Psoas muscle (tissue), 8 donors: Measurements from ENCODE around the gene PGBD5. TPM values are rescaled to one million over a fixed set of nuclear protein-coding genes. Genes with fewer than 3 reads are reported as not detected.

Experiments
- ATAC-seq, 4 donors: fragments of 200-7000 bp; cut with Tn5 transposase; one replicate each; pipeline ENCODE4 v1.9.1; 2020; ENCODE audit warnings: moderate library complexity in 3 of 4, mild to moderate bottlenecking in 2 of 4
- DNase-seq, 2 donors: peaks; one replicate each; pipeline ENCODE4 v3.0.0-alpha.2; 2020
- H3K27ac ChIP-seq: fragments of 200-600 bp; one replicate; pipeline ENCODE4 v1.8.0; 2022
- H3K27me3 ChIP-seq, 3 donors: fragments of 200-600 bp in 1 of 3; one replicate each; pipeline versions ENCODE4 v1.6.1 to v1.8.0; 2013 to 2022; ENCODE audit warnings: low read length in 2 of 3, mild to moderate bottlenecking in 2 of 3, moderate library complexity in 1 of 3; ENCODE audit not compliant: insufficient read depth in 3 of 3
- H3K36me3 ChIP-seq, 2 donors: fragments of 200-600 bp in 1 of 2; one replicate each; pipeline versions ENCODE4 v1.6.1 to v1.8.0; 2013 to 2022; ENCODE audit warnings: low read depth in 1 of 2, mild to moderate bottlenecking in 1 of 2, moderate library complexity in 1 of 2; ENCODE audit not compliant: insufficient read depth in 1 of 2
- H3K4me1 ChIP-seq: fragments of 200-600 bp; one replicate; pipeline ENCODE4 v1.8.0; 2022
- H3K4me3 ChIP-seq: fragments of 200-600 bp; one replicate; pipeline ENCODE4 v1.8.0; 2022; ENCODE audit warnings: mild to moderate bottlenecking
- H3K9me3 ChIP-seq: fragments of 200-600 bp; one replicate; pipeline ENCODE4 v1.8.0; 2022
- WGBS, 3 donors: extraction: QIAGEN DNeasy Blood & Tissue Kit; methylation state at CpG; one replicate each; pipeline versions ENCODE4 v1.1.6 to v1.1.7; 2013; 5-methylcytosine and 5-hydroxymethylcytosine counted together
- intact Hi-C, 2 donors: fragments of 100-400 bp; cut with DNase I; formaldehyde crosslinking; loops; one replicate each; pipeline versions ENCODE4 v1.11.0 to v1.14.2; 2022
- polyA plus RNA-seq, 3 donors: library from polyadenylated mRNA; stranded (reverse); fragments of 200-250 nt; gene quantifications; one replicate each; pipeline ENCODE4 v1.2.3, GENCODE V29; 2013
- total RNA-seq, 4 donors: library from RNA; stranded (reverse); fragmentation: NEBNext Ultra II Directional in 2 of 4; extraction: Animal tissue kit (Norgen Biotek cat#: 25700) in 2 of 4; gene quantifications; one replicate each; pipeline versions ENCODE4 v1.2.1 to v1.2.4, GENCODE V29; 2021 to 2023
- TF ChIP-seq, protein P1 (sequence below): fragments of 200-600 bp; IDR thresholded peaks from one replicate; pipeline ENCODE4 v1.8.0; 2022; ENCODE audit warnings: antibody characterized with exemption
- donor health status: healthy with polysubstance abuse.
- donor health status: DM: no; HTN: no; CAD: no; lungs with moderate emphysema.
- donor health status: Bipolar disorder and iron deficiency.
- donor health status: healthy.
- donor health status: DM: yes; HTN: yes; CAD: no.
- donor health status: DM: no; HTN: no; CAD: no.
- donor health status: DM: no; HTN: no; CAD: no.
- donor health status: DM: yes; HTN: yes; CAD: no.

The PGBD5 gene
- total and polyA plus RNA-seq, 7 donors, result 2.1 to 9.8 (median 4.5) TPM

- no peak overlapping the region for H3K27ac ChIP-seq
- H3K4me3 ChIP-seq, result no peak overlapping the region
- H3K4me1 ChIP-seq, result peaks cover 10% of the 10 kb centered on the region
- WGBS, 3 donors, result 80 to 93% (median 93%) methylated on average over 4 of the region's 4 CpGs
- no peaks in the 10 kb centered on the region for H3K27me3 ChIP-seq
- TF ChIP-seq, protein P1, sequence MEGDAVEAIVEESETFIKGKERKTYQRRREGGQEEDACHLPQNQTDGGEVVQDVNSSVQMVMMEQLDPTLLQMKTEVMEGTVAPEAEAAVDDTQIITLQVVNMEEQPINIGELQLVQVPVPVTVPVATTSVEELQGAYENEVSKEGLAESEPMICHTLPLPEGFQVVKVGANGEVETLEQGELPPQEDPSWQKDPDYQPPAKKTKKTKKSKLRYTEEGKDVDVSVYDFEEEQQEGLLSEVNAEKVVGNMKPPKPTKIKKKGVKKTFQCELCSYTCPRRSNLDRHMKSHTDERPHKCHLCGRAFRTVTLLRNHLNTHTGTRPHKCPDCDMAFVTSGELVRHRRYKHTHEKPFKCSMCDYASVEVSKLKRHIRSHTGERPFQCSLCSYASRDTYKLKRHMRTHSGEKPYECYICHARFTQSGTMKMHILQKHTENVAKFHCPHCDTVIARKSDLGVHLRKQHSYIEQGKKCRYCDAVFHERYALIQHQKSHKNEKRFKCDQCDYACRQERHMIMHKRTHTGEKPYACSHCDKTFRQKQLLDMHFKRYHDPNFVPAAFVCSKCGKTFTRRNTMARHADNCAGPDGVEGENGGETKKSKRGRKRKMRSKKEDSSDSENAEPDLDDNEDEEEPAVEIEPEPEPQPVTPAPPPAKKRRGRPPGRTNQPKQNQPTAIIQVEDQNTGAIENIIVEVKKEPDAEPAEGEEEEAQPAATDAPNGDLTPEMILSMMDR, result no peak
- no peaks in the 10 kb centered on the region for H3K36me3 ChIP-seq
- intact Hi-C loops, result no loop called here
- no peak for DNase-seq
- ATAC-seq, result no peak
- H3K9me3 ChIP-seq, result no peaks in the 10 kb centered on the region
These were observed 71.0 kb downstream of the PGBD5 start for GRCh38 chr1:230355128-230355527.

DNA sequence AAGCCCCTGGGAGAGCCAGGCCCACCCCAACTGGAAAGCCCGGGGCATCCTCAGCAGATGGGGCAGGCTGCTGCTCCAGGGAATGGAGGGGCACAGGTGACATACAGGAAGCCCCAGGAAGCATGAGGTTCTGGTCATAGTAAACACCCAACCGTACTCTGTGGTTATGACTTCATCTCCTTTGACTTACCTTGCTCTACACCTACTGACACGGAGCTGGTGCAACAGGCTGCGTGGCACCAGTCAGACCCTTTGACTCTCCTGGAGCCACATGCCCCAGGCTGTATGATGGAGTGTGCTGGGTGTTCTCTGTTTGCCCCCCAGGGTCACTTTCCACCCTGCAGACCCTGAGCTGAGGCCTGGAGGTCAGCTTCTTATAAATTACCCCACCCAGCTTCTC lies 72.1 kb downstream of the PGBD5 start:
- DNase-seq (no peak), ATAC-seq (no peak)
- WGBS, 3 donors, result 88 to 91% (median 90%) methylated on average over 4 of the region's 4 CpGs
- TF ChIP-seq, protein P1, result no peak
- H3K4me3 ChIP-seq, result no peak overlapping the region
- intact Hi-C loops, result no loop called here
- peaks cover 18% of the 10 kb centered on the region for H3K4me1 ChIP-seq
- no peak overlapping the region for H3K27ac ChIP-seq
- H3K9me3 ChIP-seq, result no peaks in the 10 kb centered on the region
- H3K27me3 ChIP-seq, result no peaks in the 10 kb centered on the region
- no peaks in the 10 kb centered on the region for H3K36me3 ChIP-seq

DNA sequence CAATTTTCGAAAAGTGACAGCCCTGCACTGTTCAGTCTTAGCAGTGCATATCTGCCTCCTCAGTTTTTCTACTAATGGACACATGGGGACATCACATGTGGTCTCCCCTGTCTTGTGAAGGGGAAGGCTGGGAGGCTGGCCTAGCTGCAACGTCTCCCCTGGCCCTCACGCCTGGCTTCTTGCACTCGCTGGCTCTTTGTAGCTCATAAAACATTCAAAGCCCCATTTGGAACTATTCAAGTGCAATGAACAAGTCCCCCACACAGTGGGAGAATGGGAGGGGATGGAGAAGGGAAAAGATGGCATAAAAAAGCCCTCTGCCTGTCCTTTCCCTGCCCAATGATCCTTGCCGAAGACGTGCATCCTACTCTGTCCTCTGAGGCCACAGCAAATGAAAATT lies 73.6 kb downstream of the PGBD5 start:
- Histone ChIP-seq H3K9me3 (no peaks in the 10 kb centered on the region), H3K27ac (no peak overlapping the region), H3K36me3 (no peaks in the 10 kb centered on the region), H3K4me3 (no peak overlapping the region), H3K4me1 (peaks cover 32% of the 10 kb centered on the region), H3K27me3 (no peaks in the 10 kb centered on the region)
- ATAC-seq (no peak), DNase-seq (no peak)
- intact Hi-C loops, result no loop called here
- TF ChIP-seq, protein P1, result no peak
- WGBS, 3 donors, result 82 to 88% (median 85%) methylated on average over 6 of the region's 6 CpGs

DNA sequence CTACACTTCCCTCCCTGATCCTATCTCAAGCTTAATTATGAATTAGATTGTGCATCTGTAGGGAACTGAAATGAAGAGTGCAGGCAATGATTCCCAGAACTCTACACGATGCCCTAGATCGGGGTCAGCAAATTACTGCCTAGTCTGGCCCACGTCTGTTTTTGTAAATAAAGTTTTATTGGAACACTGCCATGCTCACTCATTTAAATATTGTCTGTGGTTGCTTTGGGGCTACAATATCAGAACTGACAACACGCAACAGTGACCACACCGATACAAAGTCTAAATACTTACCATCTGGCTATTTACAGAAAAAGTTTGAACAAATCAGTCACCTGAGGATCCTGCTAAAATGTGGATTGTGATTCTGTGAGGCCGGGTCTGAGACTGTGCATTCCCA lies 74.1 kb downstream of the PGBD5 start:
- no peaks in the 10 kb centered on the region for H3K9me3 ChIP-seq
- DNase-seq, result no peak
- 74 to 91% (median 90%) methylated on average over 6 of the region's 6 CpGs for WGBS, 3 donors

GRCh38 chr1:230351514-230351913 lies 74.6 kb downstream of the PGBD5 start:
- H3K9me3 ChIP-seq, result no peaks in the 10 kb centered on the region
- intact Hi-C loops, result no loop called here
- H3K36me3 ChIP-seq, result no peaks in the 10 kb centered on the region
- 62 to 70% (median 63%) methylated on average over 2 of the region's 2 CpGs for WGBS, 3 donors
- peaks cover 37% of the 10 kb centered on the region for H3K4me1 ChIP-seq
- H3K27ac ChIP-seq, result no peak overlapping the region
- DNase-seq (no peak), ATAC-seq (no peak)
- TF ChIP-seq, protein P1, result no peak
- H3K27me3 ChIP-seq, result no peaks in the 10 kb centered on the region
- no peak overlapping the region for H3K4me3 ChIP-seq

More for the DNA sequence above, 74.1 kb downstream of the PGBD5 start:
- H3K4me3 ChIP-seq, result no peak overlapping the region
- ATAC-seq, result no peak
- no peaks in the 10 kb centered on the region for H3K27me3 ChIP-seq
- no peaks in the 10 kb centered on the region for H3K36me3 ChIP-seq
- TF ChIP-seq, protein P1, result no peak
- no peak overlapping the region for H3K27ac ChIP-seq
- H3K4me1 ChIP-seq, result peaks cover 37% of the 10 kb centered on the region
- intact Hi-C loops, result no loop called here
